NCI-H510A (cell line): ENCODE results near the gene WDR26.
"Not testable (repeated sequence)": the region's sequence is repeated elsewhere in the genome, so short reads cannot be mapped to it uniquely, and the experiment has no call there.

Experiments
- DNase-seq: peaks from one replicate; lab custom pipeline; 2025; lab: John Stamatoyannopoulos, UW

The WDR26 gene

DNA sequence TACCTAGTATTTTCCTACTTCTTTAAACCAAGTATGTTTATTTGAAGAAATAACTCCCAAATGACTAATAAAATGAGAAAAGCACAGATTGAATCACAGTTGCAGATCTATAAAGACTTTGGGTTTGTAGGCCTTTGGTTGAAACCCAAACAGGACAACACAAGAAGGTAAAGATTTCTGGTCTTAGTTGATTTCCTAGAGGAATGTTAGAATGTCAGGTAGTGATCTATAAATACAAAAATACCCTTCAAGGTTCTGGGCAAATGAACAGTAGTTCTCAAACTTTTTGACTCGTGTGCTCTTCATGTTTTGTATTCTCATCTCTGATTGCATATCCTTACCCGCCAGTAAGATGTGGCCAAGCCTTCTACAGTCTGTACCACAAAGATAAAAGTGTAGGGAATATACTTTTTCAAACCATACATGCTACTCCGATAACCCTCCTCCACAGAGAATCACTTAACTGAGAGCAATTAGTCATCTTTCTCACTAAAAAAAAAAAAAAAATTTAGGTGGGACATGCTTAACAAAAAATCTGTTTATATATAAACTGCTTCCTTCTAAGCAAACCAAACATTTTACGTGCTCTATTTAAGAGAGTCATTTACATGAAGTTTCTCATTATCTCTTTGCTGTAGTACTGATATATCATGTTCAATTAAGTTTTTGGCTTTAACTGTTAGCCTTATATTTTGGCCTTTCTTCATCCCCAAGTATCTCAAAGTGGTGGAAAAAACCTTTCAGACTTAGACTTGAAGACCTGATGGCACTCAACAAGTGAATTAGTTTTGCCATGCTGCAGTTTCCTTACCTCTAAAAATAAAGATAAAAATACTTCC lies 42.0 kb downstream of the WDR26 start:
- DNase-seq, result no peak

GRCh38 chr1:224390517-224390916 lies 44.1 kb downstream of the WDR26 start:
- no peak for DNase-seq

GRCh38 chr1:224387943-224388342 lies 46.7 kb downstream of the WDR26 start:
- no peak for DNase-seq

- DNase-seq, result no peak
These were observed 47.2 kb downstream of the WDR26 start for GRCh38 chr1:224387302-224387912.

DNA sequence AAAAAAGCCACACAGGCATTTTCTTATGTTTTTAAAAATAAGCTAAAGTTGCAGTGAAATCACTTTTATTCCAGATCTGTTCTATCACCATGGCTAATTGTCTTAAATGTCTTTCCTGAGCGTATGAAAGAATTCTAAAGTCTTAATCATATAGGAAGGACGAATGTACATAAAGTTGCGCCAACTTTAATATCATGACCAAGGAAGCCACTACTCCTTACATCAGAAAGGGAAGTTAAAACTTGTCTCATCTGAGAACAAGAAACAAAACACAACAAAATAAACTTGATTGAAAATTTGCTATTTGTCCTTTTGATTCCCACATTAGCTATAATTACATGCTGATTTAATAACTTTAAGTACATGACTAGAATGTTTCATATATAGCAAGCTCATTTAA lies 51.4 kb downstream of the WDR26 start:
- DNase-seq, result no peak

GRCh38 chr1:224381880-224382548 lies 52.6 kb downstream of the WDR26 start:
- no peak for DNase-seq

GRCh38 chr1:224380003-224380402 lies 54.6 kb downstream of the WDR26 start:
- no peak for DNase-seq

GRCh38 chr1:224378855-224379631 lies 55.6 kb downstream of the WDR26 start:
- DNase-seq, result no peak

DNA sequence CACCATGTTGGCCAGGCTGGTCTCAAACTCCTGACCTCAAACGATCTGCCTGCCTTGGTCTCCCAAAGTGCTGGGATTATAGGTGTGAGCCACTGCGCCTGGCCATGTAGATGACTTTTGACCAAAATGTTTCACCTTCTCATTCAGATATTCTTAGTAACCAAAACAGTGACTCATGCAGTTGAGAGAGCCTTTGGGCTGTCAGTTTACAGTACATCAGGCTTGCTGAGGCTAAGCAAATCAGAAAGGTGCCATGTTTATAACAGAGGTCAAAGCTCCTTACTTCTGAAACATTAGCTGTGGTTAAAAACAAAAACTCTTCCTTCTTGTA lies 57.0 kb downstream of the WDR26 start:
- DNase-seq, result no peak

- DNase-seq, result no peak
These were observed 59.5 kb downstream of the WDR26 start for GRCh38 chr1:224375059-224375458.

GRCh38 chr1:224373008-224373590 lies 61.5 kb downstream of the WDR26 start:
- no peak for DNase-seq

- no peak for DNase-seq
These were observed 66.2 kb downstream of the WDR26 start for GRCh38 chr1:224368409-224368808.

DNA sequence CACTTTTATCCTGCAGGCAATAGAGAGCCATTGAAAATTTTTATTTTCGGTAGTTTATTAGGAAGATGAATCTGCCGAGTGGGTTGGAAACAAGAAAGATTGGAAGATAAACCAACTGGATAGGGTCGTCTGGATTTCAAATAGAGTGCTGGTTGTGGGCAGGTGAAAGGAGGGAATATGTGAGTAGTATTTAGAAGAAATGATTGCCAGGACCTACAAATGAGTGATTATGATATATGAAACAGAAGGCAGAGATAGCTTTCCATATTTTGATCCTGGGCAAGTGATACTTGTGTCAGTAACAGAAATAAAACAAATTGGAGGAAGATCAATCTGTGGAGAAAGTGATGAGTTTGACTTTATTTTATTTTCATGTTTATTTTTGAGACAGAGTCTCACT lies 75.4 kb downstream of the WDR26 start:
- DNase-seq, result no peak

- DNase-seq, result no peak
These were observed 76.4 kb downstream of the WDR26 start for GRCh38 chr1:224358237-224358636.

- DNase-seq, result no peak
These were observed 76.9 kb downstream of the WDR26 start for GRCh38 chr1:224357626-224358124.

- peak; percentile 91 for DNase-seq
These were observed 77.6 kb downstream of the WDR26 start, which contains the start of gene CNIH4 for GRCh38 chr1:224356685-224357625. TSS of gene CNIH4 (plus strand) at chr1:224356879. CDS start at chr1:224356925, 46 bp downstream.

DNA sequence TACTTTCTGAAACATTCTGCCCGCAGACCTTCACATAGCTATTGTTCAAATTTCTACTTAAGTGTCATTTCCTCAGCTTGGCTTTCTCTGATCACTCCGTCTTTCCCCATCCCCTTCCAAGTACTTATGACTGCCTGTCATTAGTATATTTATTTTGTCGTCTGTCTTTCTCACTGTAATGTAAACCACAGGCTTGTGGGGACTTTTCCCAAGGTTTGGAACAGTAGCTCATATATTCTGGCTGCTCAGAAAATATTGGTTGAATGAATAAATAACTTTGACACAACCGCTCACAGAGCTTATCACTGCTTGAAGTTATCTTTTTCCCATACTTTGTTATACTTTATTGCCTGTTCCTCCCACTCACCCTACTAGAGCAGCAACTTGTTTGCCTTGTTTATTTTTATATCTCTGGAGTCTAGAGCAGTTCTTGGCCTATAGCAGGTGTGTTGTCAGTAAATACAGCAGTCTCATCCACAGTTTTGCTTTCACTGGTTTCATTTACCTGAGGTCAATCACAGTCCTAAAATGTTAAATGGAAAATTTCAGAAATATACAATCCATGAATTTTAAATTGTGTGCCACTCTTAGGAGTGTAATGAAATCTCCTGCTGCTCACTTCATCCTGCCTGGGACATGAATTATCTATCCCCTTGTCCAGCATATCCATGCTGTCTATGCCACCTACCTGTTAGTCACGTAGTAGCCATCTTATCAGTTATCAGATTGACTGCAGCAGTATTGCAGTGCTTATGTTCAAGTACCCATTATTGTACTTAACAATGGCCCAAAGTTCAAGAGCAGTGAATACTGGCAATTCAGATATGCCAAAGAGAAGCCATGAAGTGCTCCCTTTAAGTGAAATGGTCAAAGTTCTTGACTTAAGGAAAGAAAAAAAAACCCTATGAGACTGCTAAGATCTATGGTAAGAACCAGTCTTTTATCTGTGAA lies 80.3 kb downstream of the WDR26 start:
- DNase-seq, result no peak

- DNase-seq, result not testable (repeated sequence)
These were observed 82.0 kb downstream of the WDR26 start for GRCh38 chr1:224352436-224353085.

DNA sequence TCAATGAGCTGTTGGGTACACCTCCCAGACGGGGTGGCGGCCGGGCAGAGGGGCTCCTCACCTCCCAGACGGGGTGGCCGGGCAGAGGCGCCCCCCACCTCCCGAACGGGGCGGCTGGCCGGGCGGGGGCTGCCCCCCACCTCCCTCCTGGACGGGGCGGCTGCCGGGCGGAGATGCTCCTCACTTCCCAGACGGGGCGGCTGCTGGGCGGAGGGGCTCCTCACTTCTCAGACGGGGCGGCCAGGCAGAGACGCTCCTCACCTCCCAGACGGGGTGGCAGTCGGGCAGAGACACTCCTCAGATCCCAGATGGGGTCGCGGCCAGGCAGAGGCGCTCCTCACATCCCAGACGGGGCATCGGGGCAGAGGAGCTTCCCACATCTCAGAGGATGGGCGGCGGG lies 84.9 kb downstream of the WDR26 start:
- not testable (repeated sequence) for DNase-seq
